GM23338 (cell line): ENCODE data around the gene SMIM7. TPM values are rescaled to one million over a fixed set of nuclear protein-coding genes. Genes with fewer than 3 reads are reported as not detected.

Experiments used
- ATAC-seq: fragments of 200-7000 bp; cut with Tn5 transposase; 3 replicates; pipeline ENCODE4 v1.9.1; 2020
- DNase-seq: peaks from one replicate; pipeline ENCODE4 v3.0.0-alpha.2; 2015; ENCODE audit warnings: low spot score
- H2AFZ ChIP-seq: fragments of 200-600 bp; sonication (generic); 2 replicates; pipeline ENCODE4 v1.8.0; 2016; ENCODE audit warnings: antibody characterized with exemption, mild to moderate bottlenecking, moderate library complexity
- H3F3A ChIP-seq: fragments of 200-600 bp; sonication (generic); replicated peaks from 2 replicates; pipeline ENCODE4 v1.8.0; 2017; ENCODE audit warnings: antibody characterized with exemption, mixed run types, low read depth
- H3K27ac ChIP-seq: fragments of 200-600 bp; sonication (generic); 2 replicates; pipeline ENCODE4 v1.6.1; 2016; ENCODE audit warnings: low read depth
- H3K27me3 ChIP-seq: fragments of 200-600 bp; sonication (generic); 2 replicates; pipeline ENCODE4 v1.8.0; 2016; ENCODE audit warnings: mild to moderate bottlenecking, mixed run types, moderate library complexity; ENCODE audit not compliant: insufficient read depth
- H3K36me3 ChIP-seq: fragments of 200-600 bp; sonication (generic); 2 replicates; pipeline ENCODE4 v1.8.0; 2016; ENCODE audit warnings: mild to moderate bottlenecking; ENCODE audit not compliant: insufficient read depth
- H3K4me1 ChIP-seq: fragments of 200-600 bp; sonication (generic); 2 replicates; pipeline ENCODE4 v1.8.0; 2016; ENCODE audit warnings: mild to moderate bottlenecking, moderate library complexity; ENCODE audit not compliant: insufficient read depth
- H3K4me2 ChIP-seq: fragments of 200-600 bp; sonication (generic); 2 replicates; pipeline ENCODE4 v1.7.1; 2017; ENCODE audit warnings: mixed run types
- H3K4me3 ChIP-seq: fragments of 200-600 bp; sonication (generic); 2 replicates; pipeline ENCODE4 v1.6.1; 2016; ENCODE audit warnings: mixed run types
- H3K79me2 ChIP-seq: fragments of 200-600 bp; sonication (generic); replicated peaks from 2 replicates; pipeline ENCODE4 v1.8.0; 2017; ENCODE audit warnings: mild to moderate bottlenecking; ENCODE audit not compliant: insufficient read depth
- H3K9me2 ChIP-seq: fragments of 200-600 bp; sonication (generic); 2 replicates; pipeline ENCODE4 v1.8.0; 2017; ENCODE audit not compliant: insufficient read depth
- H4K20me1 ChIP-seq: fragments of 200-600 bp; sonication (generic); replicated peaks from 2 replicates; pipeline ENCODE4 v1.8.0; 2017; ENCODE audit warnings: mild to moderate bottlenecking; ENCODE audit not compliant: insufficient read depth
- H3K27ac Mint-ChIP-seq: 2 replicates; pipeline ENCODE4 v1.8.0; 2020; ENCODE audit warnings: inconsistent platforms, mild to moderate bottlenecking, moderate library complexity, mixed read lengths
- H3K27me3 Mint-ChIP-seq: 3 replicates; pipeline ENCODE4 v1.8.0; 2022; ENCODE audit warnings: low read depth, mild to moderate bottlenecking, moderate library complexity, mixed read lengths, inconsistent platforms; ENCODE audit not compliant: insufficient read depth, poor library complexity
- H3K36me3 Mint-ChIP-seq: 3 replicates; pipeline ENCODE4 v1.8.0; 2021; ENCODE audit warnings: low read depth, mild to moderate bottlenecking, inconsistent platforms, moderate library complexity, mixed read lengths
- H3K4me1 Mint-ChIP-seq: 3 replicates; pipeline ENCODE4 v1.8.0; 2020; ENCODE audit warnings: mild to moderate bottlenecking, inconsistent platforms, mixed read lengths
- H3K4me3 Mint-ChIP-seq: 3 replicates; pipeline ENCODE4 v1.8.0; 2021; ENCODE audit warnings: moderate library complexity, mild to moderate bottlenecking, inconsistent platforms, mixed read lengths
- H3K9me3 Mint-ChIP-seq: 3 replicates; pipeline ENCODE4 v1.8.0; 2020; ENCODE audit warnings: moderate library complexity, mild to moderate bottlenecking, inconsistent platforms, mixed read lengths
- CREB1 ChIP-seq: fragments of 250-450 bp; sonication (Bioruptor Pico); IDR thresholded peaks from 2 replicates; pipeline ENCODE4 v1.5.0; 2020; ENCODE audit warnings: low read depth, mild to moderate bottlenecking, moderate library complexity
- ETS1 ChIP-seq: IDR thresholded peaks from 2 replicates; pipeline ENCODE4 v1.6.1; 2016; ENCODE audit warnings: antibody characterized with exemption
- JUNB ChIP-seq: IDR thresholded peaks from one replicate; pipeline ENCODE4 v1.6.1; 2016; ENCODE audit warnings: antibody characterized with exemption; ENCODE audit not compliant: unreplicated experiment
- NANOG ChIP-seq: IDR thresholded peaks from 2 replicates; pipeline ENCODE4 v1.6.1; 2016; ENCODE audit warnings: antibody characterized with exemption, borderline replicate concordance
- ZNF462 ChIP-seq: fragments of 250-450 bp; sonication (Bioruptor Pico); IDR thresholded peaks from 2 replicates; pipeline ENCODE4 v1.5.0; 2020; ENCODE audit warnings: mild to moderate bottlenecking, moderate library complexity
- polyA plus RNA-seq: library from polyadenylated mRNA; unstranded; fragments of >200 nt; fragmentation: Nextera tagmentation; extraction: Ambion mirVana; gene quantifications from 2 replicates; pipeline ENCODE4 v1.2.1, GENCODE V29; 2016
- total RNA-seq: library from RNA; depleted of rRNA; stranded (reverse); fragments of >200 nt; shearing (Covaris generic); gene quantifications from 2 replicates; pipeline ENCODE4 v1.2.3, GENCODE V29; 2014
- TF ChIP-seq, protein P1 (sequence below), 2 experiments: fragments of 200-600 bp in 1 of 2; sonication (generic) in 1 of 2; conservative IDR thresholded peaks; 2 replicates each; pipeline versions ENCODE4 v1.5.1 to v1.6.1; 2016 to 2017; ENCODE audit warnings: antibody characterized with exemption in 2 of 2, low read depth in 2 of 2, mild to moderate bottlenecking in 2 of 2, moderate library complexity in 1 of 2

The SMIM7 gene
- total and polyA plus RNA-seq, 2 experiments from 2014 or later, result 81.7 to 84.5 TPM

DNA sequence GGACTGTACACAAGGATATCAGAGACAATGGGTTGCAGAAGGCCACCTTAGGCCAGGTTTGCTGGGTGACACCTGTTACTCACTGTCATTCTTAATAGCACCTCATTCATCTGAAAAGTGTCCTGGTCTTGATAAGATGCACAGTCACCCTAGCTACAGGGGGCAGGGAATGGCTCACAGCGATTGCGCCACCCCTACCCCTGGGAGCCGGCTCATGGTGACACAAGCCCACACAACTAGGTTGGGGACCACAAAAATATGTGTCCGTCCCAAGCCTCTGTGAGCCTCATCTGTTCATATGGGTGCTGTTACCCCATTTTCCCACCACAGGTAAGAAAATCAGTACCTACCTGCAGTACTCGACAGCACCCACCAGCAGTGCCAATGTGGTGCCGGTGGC, 55.3 kb downstream of the SMIM7 start (continued):
- no peak for TF ChIP-seq ZNF462

GRCh38 chr19:16603090-16603489, 56.9 kb downstream of the SMIM7 start:
- Mint-ChIP-seq H3K27me3 (peaks cover 4% of the 10 kb centered on the region), H3K9me3 (no peaks in the 10 kb centered on the region; the same call in 2 of the 3 replicates), H3K27ac (no peak overlapping the region), H3K36me3 (no peaks in the 10 kb centered on the region), H3K4me1 (no peaks in the 10 kb centered on the region), H3K4me3 (no peak overlapping the region)
- no peak overlapping the region for H3K4me3 ChIP-seq
- H3F3A ChIP-seq, result no peaks in the 10 kb centered on the region
- H3K9me2 ChIP-seq, result no peaks in the 10 kb centered on the region
- no peak for DNase-seq
- H3K79me2 ChIP-seq, result peaks cover 96% of the 10 kb centered on the region
- no peak overlapping the region for H3K27ac ChIP-seq
- H3K4me1 ChIP-seq, result no peaks in the 10 kb centered on the region
- no peaks in the 10 kb centered on the region for H3K27me3 ChIP-seq
- no peak overlapping the region for H2AFZ ChIP-seq
- H4K20me1 ChIP-seq, result peaks cover 55% of the 10 kb centered on the region
- TF ChIP-seq, protein P1, sequence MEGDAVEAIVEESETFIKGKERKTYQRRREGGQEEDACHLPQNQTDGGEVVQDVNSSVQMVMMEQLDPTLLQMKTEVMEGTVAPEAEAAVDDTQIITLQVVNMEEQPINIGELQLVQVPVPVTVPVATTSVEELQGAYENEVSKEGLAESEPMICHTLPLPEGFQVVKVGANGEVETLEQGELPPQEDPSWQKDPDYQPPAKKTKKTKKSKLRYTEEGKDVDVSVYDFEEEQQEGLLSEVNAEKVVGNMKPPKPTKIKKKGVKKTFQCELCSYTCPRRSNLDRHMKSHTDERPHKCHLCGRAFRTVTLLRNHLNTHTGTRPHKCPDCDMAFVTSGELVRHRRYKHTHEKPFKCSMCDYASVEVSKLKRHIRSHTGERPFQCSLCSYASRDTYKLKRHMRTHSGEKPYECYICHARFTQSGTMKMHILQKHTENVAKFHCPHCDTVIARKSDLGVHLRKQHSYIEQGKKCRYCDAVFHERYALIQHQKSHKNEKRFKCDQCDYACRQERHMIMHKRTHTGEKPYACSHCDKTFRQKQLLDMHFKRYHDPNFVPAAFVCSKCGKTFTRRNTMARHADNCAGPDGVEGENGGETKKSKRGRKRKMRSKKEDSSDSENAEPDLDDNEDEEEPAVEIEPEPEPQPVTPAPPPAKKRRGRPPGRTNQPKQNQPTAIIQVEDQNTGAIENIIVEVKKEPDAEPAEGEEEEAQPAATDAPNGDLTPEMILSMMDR (conservative IDR thresholded peaks at IDR 0.05; ENCODE audit: low read depth in 2 of 2), result no peak
- no peak for TF ChIP-seq CREB1 (CRISPR knock-in tag)
- TF ChIP-seq ZNF462, result no peak
- no peak for TF ChIP-seq JUNB
- TF ChIP-seq ETS1, result no peak
- no peak for TF ChIP-seq NANOG
- no peaks in the 10 kb centered on the region for H3K36me3 ChIP-seq
- no peak overlapping the region for H3K4me2 ChIP-seq
- ATAC-seq, result no peak
